Thymus (tissue), 2 donors: ENCODE data around the gene ZNF853. TPM values are rescaled to one million over a fixed set of nuclear protein-coding genes. Genes with fewer than 3 reads are reported as not detected.

Experiments used
- polyA plus RNA-seq: library from polyadenylated mRNA; stranded (reverse); fragments of 200-250 nt; gene quantifications from one replicate; pipeline ENCODE4 v1.2.3, GENCODE V29; 2013
- total RNA-seq: library from RNA; stranded (reverse); fragments of 120-200 nt; gene quantifications from one replicate; pipeline ENCODE4 v1.2.4, GENCODE V29; 2013
- donor health status: healthy.

ZNF853 gene
- total and polyA plus RNA-seq, 2 donors = 2.8 to 3.3 TPM

Other genes with a start within 250 kb of the ZNF853 start
- 67.7 TPM for gene RAC1, start 241.1 kb upstream of the ZNF853 start, total RNA-seq
- gene RAC1, start 241.1 kb upstream of the ZNF853 start, polyA plus RNA-seq = 209 TPM
- 11.1 TPM for gene DAGLB, start 167.7 kb upstream of the ZNF853 start, total RNA-seq
- gene DAGLB, start 167.7 kb upstream of the ZNF853 start, polyA plus RNA-seq = 19.4 TPM
- gene KDELR2, start 131.5 kb upstream of the ZNF853 start, total RNA-seq = 21.9 TPM
- gene KDELR2, start 131.5 kb upstream of the ZNF853 start, polyA plus RNA-seq = 46.8 TPM
- 0.28 TPM for gene GRID2IP, start 64.1 kb upstream of the ZNF853 start, total RNA-seq
- gene GRID2IP, start 64.1 kb upstream of the ZNF853 start, polyA plus RNA-seq = 0.46 TPM
- 50.0 TPM for gene ZDHHC4, start 38.2 kb upstream of the ZNF853 start, total RNA-seq
- gene ZDHHC4, start 38.2 kb upstream of the ZNF853 start, polyA plus RNA-seq = 38.2 TPM
- gene INTS15, start 25.6 kb upstream of the ZNF853 start, total RNA-seq = 16.8 TPM
- 28.7 TPM for gene INTS15, start 25.6 kb upstream of the ZNF853 start, polyA plus RNA-seq
- gene ZNF316, start 21.7 kb downstream of the ZNF853 start, total RNA-seq = 8.0 TPM
- 40.3 TPM for gene ZNF316, start 21.7 kb downstream of the ZNF853 start, polyA plus RNA-seq
- 24.7 TPM for gene ZNF12, start 91.3 kb downstream of the ZNF853 start, total RNA-seq
- gene ZNF12, start 91.3 kb downstream of the ZNF853 start, polyA plus RNA-seq = 21.5 TPM
- 0.14 TPM for gene RSPH10B2, start 138.5 kb downstream of the ZNF853 start, total RNA-seq
- gene RSPH10B2, start 138.5 kb downstream of the ZNF853 start, polyA plus RNA-seq = 0.25 TPM
- gene CCZ1B, start 210.7 kb downstream of the ZNF853 start, total RNA-seq = 132 TPM
- 62.4 TPM for gene CCZ1B, start 210.7 kb downstream of the ZNF853 start, polyA plus RNA-seq